DOHH2 (cell line): ENCODE data around the gene MLLT6.

ENCODE experiments used
- EZH2phosphoT487 ChIP-seq: fragments of 200-600 bp; sonication (generic); IDR thresholded peaks from 2 replicates; pipeline ENCODE4 v1.6.1; 2017; ENCODE audit warnings: borderline replicate concordance, mild to moderate bottlenecking, antibody characterized with exemption, low read length, moderate library complexity, mixed read lengths
- TF ChIP-seq, protein P1 (sequence below): fragments of 200-600 bp; sonication (generic); IDR thresholded peaks from one replicate; pipeline ENCODE4 v1.5.1; 2014; ENCODE audit warnings: antibody characterized with exemption, mild to moderate bottlenecking, low read depth, low read length; ENCODE audit not compliant: poor library complexity, severe bottlenecking

DNA sequence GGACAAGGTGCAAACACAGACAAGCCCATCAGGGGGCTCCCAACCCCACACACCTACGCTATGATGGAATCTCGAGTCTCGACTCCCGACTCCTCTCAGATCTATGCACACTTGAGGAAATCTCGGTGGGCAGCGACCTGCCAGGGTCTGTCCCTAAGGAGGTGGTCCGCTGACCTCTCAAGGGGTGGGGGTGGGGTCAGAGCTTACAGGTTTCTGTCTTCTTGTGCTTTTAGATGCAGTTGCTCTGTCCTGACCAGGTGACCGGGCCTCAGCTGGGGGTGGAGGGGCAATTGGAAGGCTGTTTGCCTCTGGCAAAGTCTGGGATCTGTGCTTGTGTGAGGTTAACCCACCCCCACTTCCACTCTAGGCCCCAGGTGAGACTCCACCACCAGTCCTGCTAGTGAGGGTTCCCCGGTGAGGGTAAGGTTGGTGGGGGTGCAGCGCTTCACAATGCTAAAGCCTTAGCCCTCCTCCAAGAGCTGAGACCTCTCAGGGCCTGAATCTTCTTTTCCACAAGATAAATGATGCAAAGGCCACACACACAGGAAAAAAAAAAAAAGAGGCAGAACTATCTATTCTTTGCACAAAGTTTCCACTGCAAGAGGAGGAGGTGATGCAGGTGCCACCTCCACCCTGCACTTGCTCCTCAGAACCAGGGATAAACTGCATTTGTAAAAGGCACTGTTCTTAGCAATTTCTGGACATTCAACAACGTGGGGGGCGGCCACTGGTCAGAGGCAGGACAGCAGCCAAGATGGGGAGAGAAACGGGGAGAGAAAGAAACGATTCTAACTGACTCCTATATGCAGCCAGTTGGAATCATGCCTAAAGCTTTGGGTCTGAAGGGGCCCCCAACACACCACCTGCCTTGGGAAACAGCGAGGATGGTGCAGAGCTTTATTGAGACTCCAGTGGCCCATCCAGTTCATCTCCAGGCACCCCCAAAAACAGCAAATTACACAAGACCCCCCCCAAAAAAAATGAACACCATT, 29.2 kb downstream of the MLLT6 start:
- TF ChIP-seq, protein P1, sequence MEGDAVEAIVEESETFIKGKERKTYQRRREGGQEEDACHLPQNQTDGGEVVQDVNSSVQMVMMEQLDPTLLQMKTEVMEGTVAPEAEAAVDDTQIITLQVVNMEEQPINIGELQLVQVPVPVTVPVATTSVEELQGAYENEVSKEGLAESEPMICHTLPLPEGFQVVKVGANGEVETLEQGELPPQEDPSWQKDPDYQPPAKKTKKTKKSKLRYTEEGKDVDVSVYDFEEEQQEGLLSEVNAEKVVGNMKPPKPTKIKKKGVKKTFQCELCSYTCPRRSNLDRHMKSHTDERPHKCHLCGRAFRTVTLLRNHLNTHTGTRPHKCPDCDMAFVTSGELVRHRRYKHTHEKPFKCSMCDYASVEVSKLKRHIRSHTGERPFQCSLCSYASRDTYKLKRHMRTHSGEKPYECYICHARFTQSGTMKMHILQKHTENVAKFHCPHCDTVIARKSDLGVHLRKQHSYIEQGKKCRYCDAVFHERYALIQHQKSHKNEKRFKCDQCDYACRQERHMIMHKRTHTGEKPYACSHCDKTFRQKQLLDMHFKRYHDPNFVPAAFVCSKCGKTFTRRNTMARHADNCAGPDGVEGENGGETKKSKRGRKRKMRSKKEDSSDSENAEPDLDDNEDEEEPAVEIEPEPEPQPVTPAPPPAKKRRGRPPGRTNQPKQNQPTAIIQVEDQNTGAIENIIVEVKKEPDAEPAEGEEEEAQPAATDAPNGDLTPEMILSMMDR, result peak; percentile 56
- TF ChIP-seq EZH2phosphoT487, result no peak
